Mammary epithelial cell (primary cell): ENCODE data around the gene ACSM6.

Experiments
- CTCF ChIP-seq, 2 donors: IDR thresholded peaks in 1 of 2; conservative IDR thresholded peaks in 1 of 2; 2 replicates each; pipeline ENCODE4 v1.5.1; 2011 to 2012; ENCODE audit warnings: inconsistent platforms in 2 of 2, low read length in 2 of 2, mild to moderate bottlenecking in 2 of 2, control low read depth in 1 of 2, low read depth in 1 of 2; ENCODE audit not compliant: insufficient read depth in 1 of 2; ENCODE audit errors: extremely low read depth in 1 of 2
- EZH2 ChIP-seq: IDR thresholded peaks from 2 replicates; pipeline ENCODE4 v1.6.1; 2012; ENCODE audit warnings: low read length, inconsistent platforms, borderline replicate concordance

DNA sequence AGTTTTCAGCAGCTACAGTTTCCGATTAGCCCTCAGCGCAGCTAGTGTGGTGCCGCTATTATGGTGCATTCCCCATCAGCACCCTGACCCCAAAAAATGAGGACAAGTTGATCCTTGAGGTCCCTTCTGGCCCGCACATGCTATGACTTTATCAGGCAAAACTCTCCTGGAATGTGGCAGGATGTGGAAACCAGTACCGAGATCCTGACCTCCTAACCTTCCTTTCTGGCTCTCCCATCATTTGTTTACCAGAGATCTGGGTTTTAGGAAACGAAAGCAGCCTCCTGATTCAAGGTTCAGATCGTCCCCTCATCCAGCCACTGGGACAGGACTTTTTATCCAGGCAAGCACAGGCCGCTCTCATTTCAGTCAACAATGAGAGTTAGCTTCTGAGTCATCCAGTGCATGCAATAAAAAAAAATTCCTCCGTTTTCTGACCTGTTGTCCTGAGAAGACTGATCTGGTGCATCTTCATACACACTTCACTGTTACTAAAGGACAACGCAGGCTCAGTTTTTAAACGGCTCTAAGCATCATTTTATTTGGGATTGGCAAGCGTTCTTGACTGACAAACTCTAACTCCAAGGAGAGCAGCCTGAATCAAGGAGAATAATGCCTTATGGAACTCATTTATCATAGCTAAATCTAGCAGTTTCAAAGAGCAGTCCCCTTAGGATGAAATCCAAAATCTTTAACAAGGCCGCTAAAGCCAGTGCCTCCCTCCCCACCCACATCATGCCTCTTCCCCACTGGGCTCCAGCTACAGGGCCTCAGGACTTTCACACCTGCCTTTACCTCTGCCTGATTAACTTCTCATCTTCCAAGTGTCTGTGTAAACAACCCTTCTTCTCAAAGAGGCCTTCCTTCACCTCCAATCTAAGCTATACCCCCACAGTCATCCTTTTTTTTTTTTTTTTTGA lies 79.6 kb downstream of the ACSM6 start:
- TF ChIP-seq CTCF (conservative IDR thresholded peaks at IDR 0.05 in 1 of 2, IDR thresholded peaks at IDR 0.05 in 1 of 2; ENCODE audit: extremely low read depth in 1 of 2, insufficient read depth in 1 of 2, low read depth in 1 of 2, low read length in 2 of 2) (no peak), EZH2 (no peak)
